ENCODE results near the gene VPS18. TPM values are rescaled to one million over a fixed set of nuclear protein-coding genes. Genes with fewer than 3 reads are reported as not detected.

Gene VPS18
- total and polyA plus RNA-seq, 3 experiments from 2014 or later, result 17.2 to 23.0 (median 17.8) TPM

Other genes starting within 250 kb of the VPS18 start
- 10 to 100 TPM; 54.3 to 57.6 TPM for gene RAD51, start 199.3 kb upstream of the VPS18 start, total RNA-seq
- gene RAD51, start 199.3 kb upstream of the VPS18 start, polyA plus RNA-seq, result 1.7 TPM
- 10 to 100 TPM; 42.4 to 43.3 TPM for gene RMDN3, start 139.2 kb upstream of the VPS18 start, total RNA-seq
- 35.1 TPM for gene RMDN3, start 139.2 kb upstream of the VPS18 start, polyA plus RNA-seq
- gene GCHFR, start 130.4 kb upstream of the VPS18 start, total RNA-seq, result 10 to 100 TPM; 19.5 to 21.5 TPM
- 114 TPM for gene GCHFR, start 130.4 kb upstream of the VPS18 start, polyA plus RNA-seq
- under 1 TPM; 0.44 to 0.53 TPM for gene C15orf62, start 124.5 kb upstream of the VPS18 start, total RNA-seq
- gene C15orf62, start 124.5 kb upstream of the VPS18 start, polyA plus RNA-seq, result 0.79 TPM
- gene ZFYVE19, start 87.4 kb upstream of the VPS18 start, total RNA-seq, result 10 to 100 TPM; 22.5 to 25.5 TPM
- 22.3 TPM for gene ZFYVE19, start 87.4 kb upstream of the VPS18 start, polyA plus RNA-seq
- 10 to 100 TPM; 46.5 to 47.0 TPM for gene DNAJC17, start 87.0 kb upstream of the VPS18 start, total RNA-seq
- gene DNAJC17, start 87.0 kb upstream of the VPS18 start, polyA plus RNA-seq, result 35.3 TPM
- gene PPP1R14D, start 65.7 kb upstream of the VPS18 start, total RNA-seq, result not detected
- not detected for gene PPP1R14D, start 65.7 kb upstream of the VPS18 start, polyA plus RNA-seq
- gene SPINT1, start 50.4 kb upstream of the VPS18 start, total RNA-seq, result 1 to 10 TPM; 6.7 to 7.6 TPM
- gene SPINT1, start 50.4 kb upstream of the VPS18 start, polyA plus RNA-seq, result 3.1 TPM
- gene RHOV, start 20.2 kb upstream of the VPS18 start, total RNA-seq, result under 1 TPM; 0.24 to 0.40 TPM
- gene RHOV, start 20.2 kb upstream of the VPS18 start, polyA plus RNA-seq, result not detected
- not detected for gene DLL4, start 34.9 kb downstream of the VPS18 start, total RNA-seq
- gene DLL4, start 34.9 kb downstream of the VPS18 start, polyA plus RNA-seq, result not detected
- gene CHAC1, start 59.0 kb downstream of the VPS18 start, total RNA-seq, result 10 to 100 TPM; 15.1 to 16.7 TPM
- not detected for gene CHAC1, start 59.0 kb downstream of the VPS18 start, polyA plus RNA-seq
- gene INO80, start 221.8 kb downstream of the VPS18 start, total RNA-seq, result 10 to 100 TPM; 26.3 to 29.2 TPM
- 7.2 TPM for gene INO80, start 221.8 kb downstream of the VPS18 start, polyA plus RNA-seq

Data from CD8-positive, alpha-beta memory T cell (primary cell).